ENCODE results near the gene KRTAP4-7. TPM values are rescaled to one million over a fixed set of nuclear protein-coding genes. Genes with fewer than 3 reads are reported as not detected.
"Not testable (repeated sequence)": the region's sequence is repeated elsewhere in the genome, so short reads cannot be mapped to it uniquely, and the experiment has no call there.

Gene KRTAP4-7
- 10 to 100 TPM in 1 of 4 donors, 1 to 10 TPM in 2, not detected in 1; 7.9 to 50.0 (median 8.5) TPM for total RNA-seq

DNA sequence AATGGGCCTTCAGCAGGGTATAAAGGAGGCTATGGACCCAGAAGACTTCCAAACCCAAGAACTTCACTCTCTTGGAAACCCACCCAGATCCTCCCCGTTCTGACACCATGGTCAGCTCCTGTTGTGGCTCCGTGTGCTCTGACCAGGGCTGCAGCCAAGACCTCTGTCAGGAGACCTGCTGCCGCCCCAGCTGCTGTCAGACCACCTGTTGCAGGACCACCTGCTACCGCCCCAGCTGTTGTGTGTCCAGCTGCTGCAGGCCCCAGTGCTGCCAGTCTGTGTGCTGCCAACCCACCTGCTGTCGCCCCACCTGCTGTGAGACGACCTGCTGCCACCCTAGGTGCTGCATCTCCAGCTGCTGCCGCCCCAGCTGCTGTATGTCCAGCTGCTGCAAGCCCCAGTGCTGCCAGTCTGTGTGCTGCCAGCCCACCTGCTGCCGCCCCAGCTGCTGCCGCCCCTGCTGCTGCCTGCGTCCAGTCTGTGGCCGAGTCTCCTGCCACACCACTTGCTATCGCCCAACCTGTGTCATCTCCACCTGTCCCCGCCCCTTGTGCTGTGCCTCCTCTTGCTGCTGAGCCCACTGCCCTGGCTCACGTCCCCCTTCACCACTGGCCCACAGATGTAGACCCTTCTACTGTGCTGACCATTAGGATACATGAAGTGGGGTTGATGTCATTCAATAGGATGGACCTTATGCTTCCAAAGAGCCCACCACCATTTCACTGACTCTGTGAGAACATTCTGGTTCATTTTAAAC lies at the start of gene KRTAP4-7:
Gene KRTAP4-7 (plus strand): TSS at position 51 of the 757 bp plus-strand sequence. CDS start 57 bp downstream, at position 108.
- 84% methylated on average over 2 of the region's 14 CpGs for WGBS
- not testable (repeated sequence) for H3K4me1 ChIP-seq; H3K9me3 ChIP-seq; H3K36me3 ChIP-seq; H3K27ac ChIP-seq; DNase-seq (ENCODE audit: low spot score in 2 of 2); H3K27me3 ChIP-seq; H3K4me3 ChIP-seq

- H3K27me3 ChIP-seq; H3K4me1 ChIP-seq; H3K27ac ChIP-seq; H3K9me3 ChIP-seq; H3K36me3 ChIP-seq; DNase-seq (ENCODE audit: low spot score in 2 of 2); H3K4me3 ChIP-seq: not testable (repeated sequence)
- 64% methylated on average over 10 of the region's 10 CpGs for WGBS
Observed at GRCh38 chr17:41034346-41034935, 49.5 kb upstream of the KRTAP4-7 start, which contains the start of gene KRTAP1-3. Gene KRTAP1-3, minus strand, starts transcription at chr17:41034874. Its CDS starts 53 bp downstream, at chr17:41034821.

DNA sequence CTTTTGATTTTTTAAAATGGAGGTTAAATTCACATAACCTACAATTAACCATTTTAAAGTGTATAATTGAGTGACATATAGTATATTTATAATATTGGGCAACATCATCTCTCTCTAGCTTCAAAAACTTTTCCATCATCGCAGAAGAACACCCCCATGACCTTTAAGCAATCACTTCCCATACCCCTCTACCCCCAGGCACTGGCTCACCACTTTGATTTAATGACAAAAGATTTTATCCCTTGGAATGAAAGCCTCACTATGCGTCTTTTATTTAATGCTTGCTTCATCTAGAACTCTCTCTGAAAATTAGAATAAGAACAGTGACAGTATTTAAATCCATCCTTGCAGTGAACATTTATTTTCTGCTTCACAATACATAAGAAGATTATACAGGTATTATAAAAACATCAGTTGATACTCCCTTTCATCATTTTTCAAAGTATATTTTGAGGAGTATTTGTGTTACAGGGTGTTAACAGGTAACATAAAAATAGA lies 46.0 kb upstream of the KRTAP4-7 start:
- TF ChIP-seq, protein P1, sequence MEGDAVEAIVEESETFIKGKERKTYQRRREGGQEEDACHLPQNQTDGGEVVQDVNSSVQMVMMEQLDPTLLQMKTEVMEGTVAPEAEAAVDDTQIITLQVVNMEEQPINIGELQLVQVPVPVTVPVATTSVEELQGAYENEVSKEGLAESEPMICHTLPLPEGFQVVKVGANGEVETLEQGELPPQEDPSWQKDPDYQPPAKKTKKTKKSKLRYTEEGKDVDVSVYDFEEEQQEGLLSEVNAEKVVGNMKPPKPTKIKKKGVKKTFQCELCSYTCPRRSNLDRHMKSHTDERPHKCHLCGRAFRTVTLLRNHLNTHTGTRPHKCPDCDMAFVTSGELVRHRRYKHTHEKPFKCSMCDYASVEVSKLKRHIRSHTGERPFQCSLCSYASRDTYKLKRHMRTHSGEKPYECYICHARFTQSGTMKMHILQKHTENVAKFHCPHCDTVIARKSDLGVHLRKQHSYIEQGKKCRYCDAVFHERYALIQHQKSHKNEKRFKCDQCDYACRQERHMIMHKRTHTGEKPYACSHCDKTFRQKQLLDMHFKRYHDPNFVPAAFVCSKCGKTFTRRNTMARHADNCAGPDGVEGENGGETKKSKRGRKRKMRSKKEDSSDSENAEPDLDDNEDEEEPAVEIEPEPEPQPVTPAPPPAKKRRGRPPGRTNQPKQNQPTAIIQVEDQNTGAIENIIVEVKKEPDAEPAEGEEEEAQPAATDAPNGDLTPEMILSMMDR (IDR thresholded peaks at IDR 0.05), result no peak
- TF ChIP-seq POLR2A (IDR thresholded peaks at IDR 0.05) (no peak), EP300 (IDR thresholded peaks at IDR 0.05) (no peak), POLR2AphosphoS5 (IDR thresholded peaks at IDR 0.05) (no peak)
- H3K9me3 ChIP-seq, result no peaks in the 10 kb centered on the region
- WGBS, result 87% methylated on average over 2 of the region's 2 CpGs
- no peaks in the 10 kb centered on the region for H3K27me3 ChIP-seq
- H3K4me3 ChIP-seq, result no peak overlapping the region
- no peak for DNase-seq (ENCODE audit: low spot score in 2 of 2)
- H3K4me1 ChIP-seq, result no peaks in the 10 kb centered on the region
- H3K36me3 ChIP-seq, result no peaks in the 10 kb centered on the region
- H3K27ac ChIP-seq, result no peak overlapping the region

DNA sequence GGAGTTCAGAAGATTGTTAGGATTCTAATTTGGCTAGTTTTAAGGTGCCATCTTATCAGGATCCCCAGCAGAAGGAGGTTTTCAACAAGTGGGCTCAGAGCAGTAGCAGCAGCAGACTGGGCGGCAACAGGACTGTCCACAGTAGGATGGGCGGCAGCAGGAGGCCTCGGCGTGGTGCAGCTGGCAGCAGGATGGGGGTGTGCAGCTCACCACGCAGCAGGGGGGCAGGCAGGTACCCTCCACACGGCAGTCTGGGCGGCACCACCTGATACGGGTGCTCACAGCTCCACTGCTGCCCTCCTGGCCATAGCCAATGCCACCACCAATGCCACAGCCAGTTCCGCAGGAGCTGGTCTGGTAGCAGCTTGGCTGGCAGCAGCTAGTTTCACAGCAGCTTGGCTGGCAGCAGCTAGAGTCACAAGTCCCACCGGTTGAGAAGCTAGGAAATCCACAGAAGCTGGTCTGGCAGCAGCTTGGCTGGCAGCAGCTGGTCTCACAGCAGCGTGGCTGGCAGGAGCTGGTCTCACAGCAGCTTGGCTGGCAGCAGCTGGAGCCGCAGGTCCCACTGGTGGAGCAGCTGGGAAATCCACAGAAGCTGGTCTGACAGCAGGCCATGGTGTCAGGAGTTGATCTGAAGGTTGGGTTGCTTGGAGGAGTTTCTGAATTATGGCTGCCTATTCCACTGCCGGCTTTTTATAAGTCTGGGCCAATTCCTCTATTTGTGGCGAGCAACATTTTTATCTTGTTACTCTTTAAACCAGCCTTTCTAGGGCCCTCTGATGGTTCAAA lies 43.0 kb upstream of the KRTAP4-7 start, which contains the start of gene KRTAP1-1:
Gene KRTAP1-1 (minus strand): TSS at position 668 of the 789 bp plus-strand sequence. CDS start 53 bp downstream, at position 615.
- H3K9me3 ChIP-seq; H3K4me1 ChIP-seq; H3K27me3 ChIP-seq; H3K27ac ChIP-seq; H3K4me3 ChIP-seq; DNase-seq (ENCODE audit: low spot score in 2 of 2); H3K36me3 ChIP-seq: not testable (repeated sequence)
- WGBS, result 65% methylated on average over 11 of the region's 14 CpGs

- TF ChIP-seq, protein P1 (IDR thresholded peaks at IDR 0.05), result no peak
- TF ChIP-seq POLR2AphosphoS5 (IDR thresholded peaks at IDR 0.05) (no peak), POLR2A (IDR thresholded peaks at IDR 0.05) (no peak), EP300 (IDR thresholded peaks at IDR 0.05) (no peak)
- Histone ChIP-seq H3K27ac (no peak overlapping the region), H3K9me3 (peaks cover 4% of the 10 kb centered on the region), H3K4me3 (no peak overlapping the region), H3K27me3 (peaks cover 5% of the 10 kb centered on the region), H3K4me1 (no peaks in the 10 kb centered on the region), H3K36me3 (no peaks in the 10 kb centered on the region)
- WGBS, result 100% methylated on average over 1 of the region's 1 CpG
- DNase-seq (ENCODE audit: low spot score in 2 of 2), result no peak
Observed at GRCh38 chr17:41042953-41043352, 41.0 kb upstream of the KRTAP4-7 start.

- not testable (repeated sequence) for H3K4me1 ChIP-seq; H3K4me3 ChIP-seq; H3K9me3 ChIP-seq; DNase-seq (ENCODE audit: low spot score in 2 of 2); H3K36me3 ChIP-seq; H3K27ac ChIP-seq; H3K27me3 ChIP-seq
- 82% methylated on average over 11 of the region's 33 CpGs for WGBS
Observed at GRCh38 chr17:41046735-41047465, 37.0 kb upstream of the KRTAP4-7 start, which contains the start of gene KRTAP2-1. Gene KRTAP2-1, minus strand, starts transcription at chr17:41047316. Its CDS starts 49 bp downstream, at chr17:41047267.

Data from suprapubic skin (tissue), 4 donors.